ENCODE data around the gene PDIA5. TPM values are rescaled to one million over a fixed set of nuclear protein-coding genes. Genes with fewer than 3 reads are reported as not detected.
A peak's percentile ranks its signal among the peaks of the same experiment; 100 is the strongest.
"Not testable (repeated sequence)": the region's sequence is repeated elsewhere in the genome, so short reads cannot be mapped to it uniquely, and the experiment has no call there.

The PDIA5 gene
- polyA plus RNA-seq, 3 donors = 26.9 to 28.6 (median 27.7) TPM

DNA sequence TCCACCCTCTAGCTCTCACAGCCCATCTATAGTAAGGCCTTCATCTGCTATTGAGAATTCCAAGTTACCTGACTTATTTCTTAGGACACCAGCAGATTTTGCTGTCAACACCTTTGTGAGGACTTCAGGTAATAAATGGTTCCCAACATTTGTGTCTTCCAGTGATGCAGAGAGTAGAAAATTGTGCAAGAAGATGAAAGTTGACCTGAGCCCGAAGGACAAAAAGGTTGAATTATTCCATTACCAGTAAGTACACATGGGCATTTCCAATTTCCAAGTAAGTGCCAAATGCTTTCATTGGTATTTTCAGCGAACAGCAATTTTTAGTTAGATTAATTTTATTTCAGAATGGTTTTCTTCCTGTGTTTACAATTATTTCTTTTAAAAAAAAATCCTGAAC is 35.4 kb downstream of the PDIA5 start:
- DNase-seq (ENCODE audit: extremely low read depth in 1 of 11, low read depth in 9 of 11, low spot score in 4 of 11) = no peak

DNA sequence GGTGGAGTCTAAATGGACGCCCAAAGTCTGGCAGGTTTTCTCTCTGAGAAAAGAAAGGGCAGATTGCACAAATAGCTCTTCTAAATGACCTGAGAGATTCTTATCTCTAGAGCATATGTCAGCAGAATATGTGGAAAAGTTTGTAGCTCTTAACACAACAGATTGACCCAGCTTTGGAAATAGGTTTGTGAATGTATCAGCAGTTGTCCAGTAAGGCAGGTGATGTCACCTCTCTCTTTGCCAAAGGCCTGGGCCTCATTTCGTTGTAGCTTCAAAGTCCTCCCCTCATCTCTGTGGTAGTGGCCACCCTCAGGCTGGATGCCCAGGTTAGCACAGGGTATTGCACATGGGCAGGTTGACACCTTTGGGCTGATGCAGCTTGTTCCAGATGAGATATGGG is 36.0 kb downstream of the PDIA5 start:
- no peak for DNase-seq (ENCODE audit: extremely low read depth in 1 of 11, low read depth in 9 of 11, low spot score in 4 of 11)

DNA sequence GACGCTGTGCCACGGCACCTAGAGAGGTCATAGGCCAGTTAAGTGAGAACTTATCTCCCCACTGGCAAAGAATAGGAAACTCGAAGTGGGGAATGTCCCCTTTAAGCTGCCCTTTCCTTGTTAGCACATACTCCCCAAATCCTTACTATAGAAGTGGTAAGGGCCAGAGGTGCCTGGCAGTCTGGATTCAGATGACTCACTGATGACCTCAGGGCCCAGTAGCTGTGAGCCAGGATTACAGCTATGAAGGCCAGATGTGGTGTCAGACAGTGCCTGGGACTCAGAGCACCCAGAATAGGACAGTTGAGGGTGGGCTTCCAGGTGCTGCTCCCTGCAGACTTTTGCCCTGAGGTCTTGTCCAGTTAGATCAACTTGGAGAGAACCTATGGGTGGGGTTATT is 37.7 kb downstream of the PDIA5 start:
- DNase-seq (ENCODE audit: extremely low read depth in 1 of 11, low read depth in 9 of 11, low spot score in 4 of 11) = no peak

DNA sequence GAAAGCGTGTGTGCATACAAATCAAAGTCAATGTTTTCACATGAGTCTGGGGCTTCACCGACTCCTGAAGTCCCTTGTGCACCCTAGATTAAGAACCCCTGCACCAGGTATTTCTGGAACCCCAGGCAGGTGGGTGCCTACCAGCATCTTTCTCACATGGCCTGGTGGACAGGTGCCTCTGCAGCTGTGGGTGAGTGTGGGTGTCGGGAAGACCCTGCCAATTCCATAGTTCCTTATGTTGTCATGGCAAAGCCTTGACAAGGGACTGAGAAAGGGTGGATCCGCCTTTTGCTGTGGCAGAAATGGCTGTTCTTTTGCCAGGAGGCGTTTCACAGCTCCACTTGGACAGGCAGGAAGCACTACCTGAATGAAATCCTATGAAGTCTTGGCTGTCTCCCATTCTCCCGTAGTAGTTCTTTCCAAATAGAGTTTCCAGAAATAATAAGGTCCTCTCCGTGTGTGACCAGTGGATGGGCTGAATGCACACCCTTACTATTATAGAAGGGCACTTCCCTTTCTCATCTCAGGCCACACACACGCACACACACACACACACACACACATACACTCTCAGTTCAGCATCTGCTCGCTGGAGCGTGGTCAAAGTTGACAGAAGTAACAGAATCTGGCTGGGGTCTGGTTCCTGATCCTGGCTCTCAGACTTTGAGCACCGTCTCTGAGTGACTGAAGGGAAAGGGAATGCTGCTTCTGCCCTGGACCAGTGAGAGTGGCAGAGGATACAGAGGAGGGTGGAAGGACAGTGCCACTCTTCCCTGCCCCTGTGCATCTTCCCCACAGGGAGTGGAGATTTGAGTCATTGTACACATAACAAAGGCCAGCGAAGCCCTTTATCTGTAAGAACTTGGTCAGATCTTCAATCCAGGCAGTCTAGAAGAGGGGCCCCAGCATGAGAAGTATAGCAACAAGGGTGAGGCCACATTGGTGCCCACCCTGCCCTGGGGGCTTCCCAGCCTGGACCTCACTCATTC is 38.7 kb downstream of the PDIA5 start:
- peak in 8 of 11 donors; percentile 47 to 74 (median 62) for DNase-seq (ENCODE audit: extremely low read depth in 1 of 11, low read depth in 9 of 11, low spot score in 4 of 11)

DNA sequence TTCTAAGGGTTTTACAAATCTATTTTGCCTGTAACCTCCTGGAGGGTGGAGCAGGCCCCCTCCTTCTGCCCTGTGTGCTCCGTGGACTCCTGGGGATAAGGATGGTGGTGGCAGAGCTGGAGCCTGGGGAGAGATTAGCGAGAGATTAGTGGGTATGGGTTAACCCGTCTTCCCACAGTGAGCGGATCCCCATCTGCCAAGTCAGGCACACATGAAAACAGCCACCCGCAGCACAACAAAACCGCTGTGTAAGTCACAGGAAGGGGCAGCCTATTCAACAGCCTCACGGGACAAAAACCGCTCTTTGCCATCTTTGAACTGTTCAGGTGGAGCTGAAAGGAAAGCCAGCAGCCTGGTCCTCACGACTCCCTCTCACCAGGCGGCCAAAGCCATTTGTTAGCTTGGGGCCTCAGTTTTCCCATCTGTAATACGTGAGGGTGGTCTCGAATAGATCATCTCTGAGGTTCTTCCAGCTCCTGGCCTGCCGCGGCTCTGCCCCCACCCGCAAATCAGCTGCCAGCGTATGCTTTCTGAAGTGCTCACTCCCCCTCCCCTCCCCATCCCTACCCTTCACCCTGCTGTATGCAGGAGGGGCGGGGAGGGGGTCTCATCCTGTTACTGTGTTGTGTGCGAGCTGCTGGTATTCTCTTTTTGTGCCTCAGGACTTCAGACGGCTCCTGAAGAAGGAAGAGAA is 43.6 kb downstream of the PDIA5 start:
- no peak for DNase-seq (ENCODE audit: extremely low read depth in 1 of 11, low read depth in 9 of 11, low spot score in 4 of 11)

GRCh38 chr3:123110976-123111615 is 44.3 kb downstream of the PDIA5 start:
- no peak for DNase-seq (ENCODE audit: extremely low read depth in 1 of 11, low read depth in 9 of 11, low spot score in 4 of 11)

DNA sequence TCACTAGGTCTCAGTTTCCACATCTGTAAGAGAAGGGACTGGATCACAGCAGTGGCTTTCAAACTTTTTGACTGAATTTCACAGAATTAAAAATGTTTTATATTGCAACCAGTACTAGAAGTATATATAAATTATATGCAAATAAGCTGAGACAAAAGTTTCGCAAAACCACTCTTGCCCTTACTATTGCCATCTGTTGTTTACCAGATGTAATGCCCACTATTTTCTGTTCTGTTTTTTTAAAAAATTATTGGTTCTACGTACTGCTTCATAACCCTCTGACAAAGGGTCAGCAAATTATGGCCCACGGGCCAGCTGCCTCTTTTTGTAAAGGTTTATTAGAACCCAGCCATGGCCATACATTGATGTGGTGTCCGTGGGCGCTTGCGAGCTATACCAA is 44.8 kb downstream of the PDIA5 start:
- DNase-seq (ENCODE audit: extremely low read depth in 1 of 11, low read depth in 9 of 11, low spot score in 4 of 11) = no peak

DNA sequence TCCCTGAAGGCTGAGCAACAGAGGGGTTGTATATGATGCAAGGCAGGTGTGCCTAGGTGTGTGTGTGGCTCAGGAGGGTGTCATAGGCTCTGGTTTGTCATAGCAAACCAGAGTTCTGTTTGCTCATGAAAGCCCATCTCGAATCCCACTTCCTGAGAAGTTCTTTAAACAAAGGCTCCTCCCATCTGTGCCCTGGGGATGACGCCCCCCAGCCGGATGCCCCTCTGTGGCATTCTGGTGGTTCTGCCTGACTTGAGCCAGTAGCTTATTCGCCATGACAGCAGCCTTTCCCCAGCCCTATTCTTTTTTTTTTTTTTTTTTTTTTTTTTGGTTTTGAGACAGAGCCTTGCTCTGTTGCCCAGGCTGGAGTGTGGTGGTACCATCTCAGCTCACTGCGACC is 45.4 kb downstream of the PDIA5 start:
- DNase-seq (ENCODE audit: extremely low read depth in 1 of 11, low read depth in 9 of 11, low spot score in 4 of 11) = no peak

GRCh38 chr3:123112656-123113055 is 45.8 kb downstream of the PDIA5 start:
- DNase-seq (ENCODE audit: extremely low read depth in 1 of 11, low read depth in 9 of 11, low spot score in 4 of 11) = not testable (repeated sequence)

DNA sequence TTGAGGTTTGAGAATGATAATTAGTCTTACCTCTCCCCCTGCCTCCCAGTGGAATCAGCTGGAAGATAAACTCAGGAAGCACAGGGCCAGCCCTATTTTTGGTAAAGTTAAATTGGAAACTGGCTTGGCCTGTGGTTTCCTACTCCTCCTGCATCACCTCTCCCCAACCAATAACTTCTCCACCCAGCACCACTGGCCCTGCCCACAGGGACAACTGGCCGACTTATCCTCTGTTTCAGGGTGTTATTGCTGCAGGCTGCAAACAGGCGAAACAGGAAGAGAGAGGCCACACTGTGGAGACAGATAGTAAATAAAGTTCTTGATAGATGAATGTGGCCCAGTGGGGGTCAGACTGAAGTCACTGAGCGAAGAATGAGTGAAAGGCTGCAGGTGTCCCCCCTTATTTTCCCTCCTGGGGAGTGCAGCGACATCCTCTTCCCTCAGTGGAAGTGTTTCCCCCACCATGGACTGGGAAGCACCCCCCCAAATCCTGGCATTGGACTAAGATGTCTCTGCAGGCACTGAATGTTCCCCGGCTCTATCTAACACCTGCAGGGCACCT is 47.1 kb downstream of the PDIA5 start:
- no peak for DNase-seq (ENCODE audit: extremely low read depth in 1 of 11, low read depth in 9 of 11, low spot score in 4 of 11)

DNA sequence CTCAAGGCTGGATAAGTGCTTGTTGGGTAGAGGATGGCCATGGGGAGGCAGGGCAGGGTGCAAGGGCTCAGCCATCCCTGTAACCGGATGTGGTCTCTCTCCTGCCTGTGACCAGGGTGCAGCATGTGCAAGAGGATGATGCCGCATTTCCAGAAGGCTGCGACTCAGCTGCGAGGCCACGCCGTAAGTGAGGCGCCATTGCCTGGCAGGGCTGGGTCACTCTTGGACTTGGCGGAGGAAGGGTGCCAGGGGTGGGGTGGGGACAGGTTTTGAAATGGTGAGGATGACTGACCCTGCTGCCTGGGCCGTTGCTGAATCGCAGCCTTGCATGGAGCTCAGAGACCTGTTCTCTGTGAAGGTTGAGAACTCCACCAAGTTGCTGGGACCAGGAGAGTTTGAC is 49.3 kb downstream of the PDIA5 start:
- no peak for DNase-seq (ENCODE audit: extremely low read depth in 1 of 11, low read depth in 9 of 11, low spot score in 4 of 11)

DNA sequence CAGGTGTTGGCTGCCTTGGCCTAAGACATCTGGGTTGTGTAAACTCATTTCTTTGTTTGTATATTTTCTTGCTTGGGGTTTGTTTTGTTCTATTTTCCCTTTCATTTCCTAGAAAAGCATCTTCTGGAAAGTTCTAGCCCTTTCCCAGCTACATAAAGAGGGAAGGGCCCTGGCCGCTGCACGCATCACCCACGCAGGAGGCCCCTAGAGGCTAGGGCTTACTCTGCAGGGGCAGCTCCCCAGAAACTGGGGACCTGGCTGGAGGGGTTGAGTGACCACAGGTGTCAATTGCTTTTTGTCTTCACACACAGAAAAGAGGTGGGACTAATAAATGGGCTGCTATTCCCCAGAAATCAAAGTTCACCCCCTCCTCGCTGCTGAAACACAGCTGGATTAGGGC is 52.6 kb downstream of the PDIA5 start:
- DNase-seq (ENCODE audit: extremely low read depth in 1 of 11, low read depth in 9 of 11, low spot score in 4 of 11) = no peak

GRCh38 chr3:123119802-123120201 is 53.0 kb downstream of the PDIA5 start:
- DNase-seq (ENCODE audit: extremely low read depth in 1 of 11, low read depth in 9 of 11, low spot score in 4 of 11) = no peak

- no peak for DNase-seq (ENCODE audit: extremely low read depth in 1 of 11, low read depth in 9 of 11, low spot score in 4 of 11)
Measured at GRCh38 chr3:123120573-123120972, 53.7 kb downstream of the PDIA5 start.

DNA sequence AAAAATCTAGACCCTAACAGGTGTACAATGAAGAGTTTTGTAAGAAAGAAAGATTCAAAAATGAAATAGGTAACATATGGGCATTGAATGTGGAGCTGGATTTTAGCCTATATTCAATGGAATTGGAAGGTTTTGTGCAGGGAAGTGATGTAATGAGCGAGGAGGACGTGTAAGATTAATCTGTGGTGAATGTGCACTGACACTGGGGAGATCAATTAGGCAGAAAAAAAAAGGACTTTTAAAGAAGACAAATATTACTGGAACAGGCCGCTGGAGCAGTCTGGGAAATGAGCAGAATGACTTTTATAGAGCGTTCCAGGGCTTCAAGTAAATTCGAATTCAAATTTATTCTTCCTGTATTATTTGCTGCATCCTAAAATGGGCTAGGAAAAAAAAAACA is 55.2 kb downstream of the PDIA5 start:
- no peak for DNase-seq (ENCODE audit: extremely low read depth in 1 of 11, low read depth in 9 of 11, low spot score in 4 of 11)

GRCh38 chr3:123122525-123123315 is 55.9 kb downstream of the PDIA5 start:
- DNase-seq (ENCODE audit: extremely low read depth in 1 of 11, low read depth in 9 of 11, low spot score in 4 of 11) = no peak

DNA sequence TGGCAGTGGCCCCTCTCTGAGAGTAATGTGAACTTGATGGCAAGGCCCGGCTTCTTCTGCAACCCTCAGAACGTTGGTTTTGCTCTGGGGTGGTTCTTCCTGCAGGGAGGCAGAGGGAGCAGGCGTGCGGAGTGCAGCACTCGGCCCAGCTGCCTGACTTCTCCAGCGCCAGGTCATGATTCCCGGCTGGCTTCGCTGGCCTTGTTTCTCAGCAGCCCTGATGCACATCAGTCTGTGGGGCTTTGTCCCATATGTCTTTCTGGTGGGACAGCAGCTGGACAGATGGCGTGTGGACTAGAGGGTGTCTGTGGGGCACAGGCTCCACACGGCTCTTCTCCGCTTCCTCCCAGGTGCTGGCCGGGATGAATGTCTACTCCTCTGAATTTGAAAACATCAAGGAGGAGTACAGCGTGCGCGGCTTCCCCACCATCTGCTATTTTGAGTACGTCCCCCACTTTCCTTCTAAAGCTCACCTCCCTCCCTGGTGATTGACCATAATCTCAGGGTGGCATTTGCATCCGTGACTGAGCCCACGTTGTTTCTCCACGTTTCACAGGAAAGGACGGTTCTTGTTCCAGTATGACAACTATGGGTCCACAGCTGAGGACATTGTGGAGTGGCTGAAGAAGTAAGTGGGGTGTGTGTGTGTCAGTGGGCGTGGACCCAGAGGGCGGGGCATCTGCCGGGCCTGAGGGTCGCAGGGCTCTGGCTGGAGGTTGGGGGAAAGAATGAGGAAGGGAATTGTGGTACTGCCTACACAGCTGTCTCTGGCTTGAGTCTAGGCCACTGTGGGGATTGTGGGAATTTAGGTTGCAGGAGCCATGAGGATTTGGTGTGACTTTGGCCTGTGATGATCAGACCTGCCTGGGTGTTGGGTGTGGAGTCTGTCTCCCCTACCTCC is 57.1 kb downstream of the PDIA5 start:
- no peak for DNase-seq (ENCODE audit: extremely low read depth in 1 of 11, low read depth in 9 of 11, low spot score in 4 of 11)

GRCh38 chr3:123124971-123125370 is 58.1 kb downstream of the PDIA5 start:
- no peak for DNase-seq (ENCODE audit: extremely low read depth in 1 of 11, low read depth in 9 of 11, low spot score in 4 of 11)

Data from renal cortex interstitium (tissue), 11 donors.